Colonic mucosa (tissue), 4 donors: Measurements from ENCODE around the gene CASTOR1. TPM values are rescaled to one million over a fixed set of nuclear protein-coding genes. Genes with fewer than 3 reads are reported as not detected.

ENCODE experiments used
- DNase-seq: peaks from one replicate; pipeline ENCODE4 v3.0.0-alpha.2; 2020
- H3K27ac ChIP-seq: fragments of 200-600 bp; one replicate; pipeline ENCODE4 v1.8.0; 2021
- H3K27me3 ChIP-seq: fragments of 200-600 bp; one replicate; pipeline ENCODE4 v1.8.0; 2021
- H3K36me3 ChIP-seq: fragments of 200-600 bp; one replicate; pipeline ENCODE4 v1.8.0; 2021
- H3K4me1 ChIP-seq: fragments of 200-600 bp; one replicate; pipeline ENCODE4 v1.8.0; 2021; ENCODE audit warnings: mild to moderate bottlenecking
- H3K4me3 ChIP-seq: fragments of 200-600 bp; one replicate; pipeline ENCODE4 v1.8.0; 2021
- H3K9ac ChIP-seq, 2 donors: one replicate each; pipeline ENCODE4 v1.7.0; 2013; ENCODE audit warnings: control low read depth in 2 of 2, low read depth in 2 of 2, low read length in 2 of 2
- H3K9me3 ChIP-seq: fragments of 200-600 bp; one replicate; pipeline ENCODE4 v1.8.0; 2021
- intact Hi-C: fragments of 100-400 bp; cut with DNase I; formaldehyde crosslinking; loops from one replicate; pipeline ENCODE4 v1.14.1; 2022
- total RNA-seq, 2 donors: library from RNA; stranded (reverse); fragmentation: NEBNext Ultra II Directional in 1 of 2; extraction: Animal tissue kit (Norgen Biotek cat#: 25700) in 1 of 2; gene quantifications; one replicate each; pipeline ENCODE4 v1.2.1, GENCODE V29; 2021
- TF ChIP-seq, protein P1 (sequence below): fragments of 200-600 bp; IDR thresholded peaks from one replicate; pipeline ENCODE4 v1.8.0; 2022; ENCODE audit warnings: antibody characterized with exemption, mild to moderate bottlenecking
- donor health status: healthy.
- donor health status: DM: no; HTN: no; CAD: no.
- donor health status: DM: no; HTN: no; CAD: no.

CASTOR1 gene
- total RNA-seq, 2 donors from 2014 or later = 4.5 to 5.0 TPM

- DNase-seq = peak; percentile 52
- H3K36me3 ChIP-seq = no peaks in the 10 kb centered on the region
- no peaks in the 10 kb centered on the region for H3K9me3 ChIP-seq
- no peaks in the 10 kb centered on the region for H3K4me1 ChIP-seq
- peak overlapping the region; percentile 71 for H3K27ac ChIP-seq
- TF ChIP-seq, protein P1, sequence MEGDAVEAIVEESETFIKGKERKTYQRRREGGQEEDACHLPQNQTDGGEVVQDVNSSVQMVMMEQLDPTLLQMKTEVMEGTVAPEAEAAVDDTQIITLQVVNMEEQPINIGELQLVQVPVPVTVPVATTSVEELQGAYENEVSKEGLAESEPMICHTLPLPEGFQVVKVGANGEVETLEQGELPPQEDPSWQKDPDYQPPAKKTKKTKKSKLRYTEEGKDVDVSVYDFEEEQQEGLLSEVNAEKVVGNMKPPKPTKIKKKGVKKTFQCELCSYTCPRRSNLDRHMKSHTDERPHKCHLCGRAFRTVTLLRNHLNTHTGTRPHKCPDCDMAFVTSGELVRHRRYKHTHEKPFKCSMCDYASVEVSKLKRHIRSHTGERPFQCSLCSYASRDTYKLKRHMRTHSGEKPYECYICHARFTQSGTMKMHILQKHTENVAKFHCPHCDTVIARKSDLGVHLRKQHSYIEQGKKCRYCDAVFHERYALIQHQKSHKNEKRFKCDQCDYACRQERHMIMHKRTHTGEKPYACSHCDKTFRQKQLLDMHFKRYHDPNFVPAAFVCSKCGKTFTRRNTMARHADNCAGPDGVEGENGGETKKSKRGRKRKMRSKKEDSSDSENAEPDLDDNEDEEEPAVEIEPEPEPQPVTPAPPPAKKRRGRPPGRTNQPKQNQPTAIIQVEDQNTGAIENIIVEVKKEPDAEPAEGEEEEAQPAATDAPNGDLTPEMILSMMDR = no peak
- H3K27me3 ChIP-seq = no peaks in the 10 kb centered on the region
- H3K9ac ChIP-seq = peak overlapping the region; percentile 58 to 62
- intact Hi-C loops = loop anchor here (10.0 kb wide), 1 partner anchor 219 kb away; no protein-coding TSS in a partner anchor
- H3K4me3 ChIP-seq = peak overlapping the region; percentile 32
Measured at GRCh38 chr22:30265823-30266444, 23.4 kb downstream of the CASTOR1 start.

DNA sequence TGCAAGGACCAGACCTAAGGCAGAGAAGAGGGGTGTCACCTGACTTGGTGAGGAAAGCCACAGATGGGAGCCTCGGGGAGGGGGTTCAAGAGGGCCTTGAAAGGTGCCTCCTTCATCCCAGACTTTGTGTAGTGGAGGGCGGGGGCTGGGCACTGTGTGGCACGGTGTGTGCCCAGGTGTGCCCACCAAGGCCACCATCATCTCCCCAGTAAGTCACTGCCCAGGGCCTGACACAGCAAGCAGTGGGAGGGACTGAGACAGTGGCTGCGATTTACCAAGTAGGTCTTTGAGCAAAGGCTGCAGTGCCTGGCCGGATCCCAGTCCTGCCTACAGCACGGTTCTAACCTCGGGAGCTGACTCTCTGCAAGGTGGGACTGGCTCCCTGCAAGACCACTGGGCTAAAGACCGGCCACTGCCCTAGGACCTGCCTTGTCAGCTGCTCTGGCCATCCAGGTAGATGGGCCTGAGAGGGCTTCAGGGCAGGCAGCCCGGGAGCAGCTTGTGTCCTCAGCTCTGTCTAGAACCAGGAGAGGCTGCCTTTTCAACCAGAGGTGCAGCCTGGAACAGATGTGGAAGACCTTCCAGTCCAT is 24.1 kb downstream of the CASTOR1 start:
- Histone ChIP-seq H3K36me3 (no peaks in the 10 kb centered on the region), H3K9me3 (no peaks in the 10 kb centered on the region), H3K4me1 (no peaks in the 10 kb centered on the region), H3K9ac (peak overlapping the region; percentile 8 to 62), H3K4me3 (no peak overlapping the region), H3K27me3 (no peaks in the 10 kb centered on the region), H3K27ac (peak overlapping the region; percentile 71)
- intact Hi-C loops = loop anchor here (10.0 kb wide), 1 partner anchor 220 kb away; no protein-coding TSS in a partner anchor
- DNase-seq = no peak
- TF ChIP-seq, protein P1 = no peak

- Histone ChIP-seq H3K27ac (no peak overlapping the region), H3K9me3 (no peaks in the 10 kb centered on the region), H3K4me1 (no peaks in the 10 kb centered on the region), H3K36me3 (no peaks in the 10 kb centered on the region), H3K27me3 (no peaks in the 10 kb centered on the region), H3K4me3 (no peak overlapping the region), H3K9ac (no peak overlapping the region)
- intact Hi-C loops = loop anchor here (2.0 to 10.0 kb wide), 3 partner anchors 23 to 221 kb away; partner anchors contain the start of gene RNF215
- DNase-seq = no peak
- TF ChIP-seq, protein P1 = no peak
Measured at GRCh38 chr22:30263883-30264282, 25.4 kb downstream of the CASTOR1 start.

- H3K27ac ChIP-seq = no peak overlapping the region
- peak; percentile 85 for DNase-seq
Measured at GRCh38 chr22:30262917-30263741, 26.2 kb downstream of the CASTOR1 start.

GRCh38 chr22:30262112-30262511 is 27.2 kb downstream of the CASTOR1 start:
- Histone ChIP-seq H3K4me3 (no peak overlapping the region), H3K27ac (no peak overlapping the region), H3K36me3 (no peaks in the 10 kb centered on the region), H3K9ac (no peak overlapping the region), H3K27me3 (no peaks in the 10 kb centered on the region), H3K9me3 (no peaks in the 10 kb centered on the region), H3K4me1 (peaks cover under 1% of the 10 kb centered on the region)
- intact Hi-C loops = loop anchor here (2.0 to 10.0 kb wide), 3 partner anchors 25 to 223 kb away; partner anchors contain the start of gene RNF215
- TF ChIP-seq, protein P1 = no peak
- no peak for DNase-seq

More at GRCh38 chr22:30262917-30263741, 26.2 kb downstream of the CASTOR1 start:
- Histone ChIP-seq H3K36me3 (no peaks in the 10 kb centered on the region), H3K4me3 (no peak overlapping the region), H3K9me3 (no peaks in the 10 kb centered on the region), H3K27me3 (no peaks in the 10 kb centered on the region), H3K4me1 (no peaks in the 10 kb centered on the region), H3K9ac (peak overlapping the region in 1 of 2 donors; percentile 32)
- intact Hi-C loops = loop anchor here (2.0 to 10.0 kb wide), 3 partner anchors 24 to 222 kb away; partner anchors contain the start of gene RNF215
- TF ChIP-seq, protein P1 = peak; percentile 99
